CD4-positive, alpha-beta T cell treated with Interferon gamma for 1 hour (primary cell): Measurements from ENCODE around the gene ACSL4.
"Not testable (repeated sequence)": the region's sequence is repeated elsewhere in the genome, so short reads cannot be mapped to it uniquely, and the experiment has no call there.

Experiments
- DNase-seq: peaks from one replicate; pipeline ENCODE4 v3.0.0-alpha.2; 2020

ACSL4 gene

GRCh38 chrX:109728173-109728535, 4.9 kb downstream of the ACSL4 start:
- DNase-seq = no peak

GRCh38 chrX:109724971-109725370, 8.1 kb downstream of the ACSL4 start:
- DNase-seq = not testable (repeated sequence)

GRCh38 chrX:109720947-109721346, 12.1 kb downstream of the ACSL4 start:
- no peak for DNase-seq

GRCh38 chrX:109719264-109719663, 13.8 kb downstream of the ACSL4 start:
- no peak for DNase-seq

- DNase-seq = no peak
Measured at GRCh38 chrX:109716431-109717028, 16.5 kb downstream of the ACSL4 start.

- DNase-seq = no peak
Measured at GRCh38 chrX:109714340-109714958, 18.6 kb downstream of the ACSL4 start.

GRCh38 chrX:109710181-109710580, 22.9 kb downstream of the ACSL4 start:
- no peak for DNase-seq

GRCh38 chrX:109709129-109709631, 23.9 kb downstream of the ACSL4 start:
- DNase-seq = no peak

- DNase-seq = no peak
Measured at GRCh38 chrX:109707720-109708119, 25.3 kb downstream of the ACSL4 start.

GRCh38 chrX:109707319-109707718, 25.7 kb downstream of the ACSL4 start:
- DNase-seq = no peak

- DNase-seq = no peak
Measured at GRCh38 chrX:109704563-109704962, 28.5 kb downstream of the ACSL4 start.

- no peak for DNase-seq
Measured at GRCh38 chrX:109697855-109698254, 35.2 kb downstream of the ACSL4 start.

- no peak for DNase-seq
Measured at GRCh38 chrX:109696146-109696740, 36.8 kb downstream of the ACSL4 start.

- DNase-seq = no peak
Measured at GRCh38 chrX:109695637-109696036, 37.4 kb downstream of the ACSL4 start.

GRCh38 chrX:109691752-109692151, 41.3 kb downstream of the ACSL4 start:
- DNase-seq = no peak

- no peak for DNase-seq
Measured at GRCh38 chrX:109691277-109691676, 41.8 kb downstream of the ACSL4 start.

GRCh38 chrX:109687903-109688302, 45.2 kb downstream of the ACSL4 start:
- no peak for DNase-seq

- no peak for DNase-seq
Measured at GRCh38 chrX:109685656-109686078, 47.4 kb downstream of the ACSL4 start.

GRCh38 chrX:109684136-109684535, 48.9 kb downstream of the ACSL4 start:
- no peak for DNase-seq

GRCh38 chrX:109681475-109682081, 51.5 kb downstream of the ACSL4 start:
- no peak for DNase-seq

- DNase-seq = no peak
Measured at GRCh38 chrX:109679820-109680219, 53.2 kb downstream of the ACSL4 start.

- DNase-seq = no peak
Measured at GRCh38 chrX:109672239-109672638, 60.8 kb downstream of the ACSL4 start.

- DNase-seq = not testable (repeated sequence)
Measured at GRCh38 chrX:109671170-109671569, 61.9 kb downstream of the ACSL4 start.

GRCh38 chrX:109667986-109668385, 65.1 kb downstream of the ACSL4 start:
- no peak for DNase-seq
